Trophoblast cell (in vitro differentiated cells and primary cell): ENCODE measurements around the gene MYLK3.

Experiments used
- DNase-seq, 2 donors: peaks; one replicate each; pipeline ENCODE4 v3.0.0-alpha.2; 2016
- H2AFZ ChIP-seq: 2 replicates; pipeline ENCODE4 v1.6.1; 2013; ENCODE audit warnings: low read length, moderate library complexity, mild to moderate bottlenecking; ENCODE audit not compliant: insufficient read depth, poor library complexity
- H2AK5ac ChIP-seq: 2 replicates; pipeline ENCODE4 v1.6.1; 2013; ENCODE audit warnings: mild to moderate bottlenecking, low read length
- H2BK120ac ChIP-seq: 2 replicates; pipeline ENCODE4 v1.6.1; 2013; ENCODE audit warnings: low read length, mild to moderate bottlenecking, moderate library complexity; ENCODE audit not compliant: insufficient read depth, poor library complexity
- H2BK12ac ChIP-seq: 2 replicates; pipeline ENCODE4 v1.6.1; 2013; ENCODE audit warnings: mild to moderate bottlenecking, low read length, moderate library complexity
- H2BK5ac ChIP-seq: 2 replicates; pipeline ENCODE4 v1.6.1; 2013; ENCODE audit warnings: low read length, low read depth, moderate library complexity, mild to moderate bottlenecking; ENCODE audit not compliant: poor library complexity
- H3K14ac ChIP-seq: 2 replicates; pipeline ENCODE4 v1.6.1; 2013; ENCODE audit warnings: mild to moderate bottlenecking, low read length
- H3K18ac ChIP-seq: 2 replicates; pipeline ENCODE4 v1.6.1; 2013; ENCODE audit warnings: mild to moderate bottlenecking, low read length
- H3K23ac ChIP-seq: 2 replicates; pipeline ENCODE4 v1.6.1; 2013; ENCODE audit warnings: low read length
- H3K27ac ChIP-seq: 2 replicates; pipeline ENCODE4 v1.5.1; 2013; ENCODE audit warnings: low read depth, mild to moderate bottlenecking, inconsistent platforms, low read length, moderate library complexity
- H3K27me3 ChIP-seq: 2 replicates; pipeline ENCODE4 v1.6.1; 2013; ENCODE audit warnings: inconsistent platforms, mild to moderate bottlenecking, low read length, moderate library complexity; ENCODE audit not compliant: insufficient read depth
- H3K36me3 ChIP-seq, 2 experiments: 1 replicate in 1 of 2; 2 replicates in 1 of 2; pipeline ENCODE4 v1.6.1; 2013; ENCODE audit warnings: low read length in 2 of 2, mild to moderate bottlenecking in 2 of 2, moderate library complexity in 1 of 2; ENCODE audit not compliant: insufficient read depth in 2 of 2, control insufficient read depth in 1 of 2
- H3K4ac ChIP-seq: 2 replicates; pipeline ENCODE4 v1.6.1; 2013; ENCODE audit warnings: low read depth, mild to moderate bottlenecking, low read length, moderate library complexity
- H3K4me1 ChIP-seq, 2 experiments: 1 replicate in 1 of 2; 2 replicates in 1 of 2; pipeline ENCODE4 v1.6.1; 2013; ENCODE audit warnings: low read length in 2 of 2, mild to moderate bottlenecking in 2 of 2, moderate library complexity in 1 of 2; ENCODE audit not compliant: insufficient read depth in 2 of 2, control insufficient read depth in 1 of 2
- H3K4me2 ChIP-seq: 2 replicates; pipeline ENCODE4 v1.6.1; 2013; ENCODE audit warnings: inconsistent platforms, mild to moderate bottlenecking, low read length, moderate library complexity
- H3K4me3 ChIP-seq: 2 replicates; pipeline ENCODE4 v1.5.1; 2013; ENCODE audit warnings: mild to moderate bottlenecking, low read depth, low read length, inconsistent platforms
- H3K79me1 ChIP-seq: one replicate; pipeline ENCODE4 v1.6.1; 2013; ENCODE audit warnings: low read length
- H3K79me2 ChIP-seq: 2 replicates; pipeline ENCODE4 v1.6.1; 2013; ENCODE audit warnings: low read length, mild to moderate bottlenecking; ENCODE audit not compliant: control insufficient read depth, insufficient read depth, poor library complexity
- H3K9ac ChIP-seq: 2 replicates; pipeline ENCODE4 v1.6.1; 2013; ENCODE audit warnings: mild to moderate bottlenecking, low read length
- H3K9me3 ChIP-seq: 2 replicates; pipeline ENCODE4 v1.6.1; 2013; ENCODE audit warnings: low read depth, mild to moderate bottlenecking, control low read depth, inconsistent platforms, low read length; ENCODE audit not compliant: insufficient read depth
- H4K12ac ChIP-seq: 2 replicates; pipeline ENCODE4 v1.6.1; 2013; ENCODE audit warnings: low read depth, mild to moderate bottlenecking, low read length, moderate library complexity
- H4K8ac ChIP-seq: 2 replicates; pipeline ENCODE4 v1.6.1; 2013; ENCODE audit warnings: low read depth, mild to moderate bottlenecking, low read length, moderate library complexity
- H4K91ac ChIP-seq: one replicate; pipeline ENCODE4 v1.6.1; 2013; ENCODE audit warnings: low read depth, mild to moderate bottlenecking, low read length, moderate library complexity
- WGBS: extraction: QIAGEN DNeasy Blood & Tissue Kit; methylation state at CpG from one replicate; pipeline ENCODE4 v1.1.7; 2013; ENCODE audit warnings: missing lambda C conversion rate; ENCODE audit not compliant: insufficient read length, insufficient coverage; ENCODE audit errors: extremely low coverage; 5-methylcytosine and 5-hydroxymethylcytosine counted together

MYLK3 gene

GRCh38 chr16:46713634-46714033, 34.5 kb downstream of the MYLK3 start:
- WGBS = no CpG with 5 or more reads among the region's 3 CpGs
- H3K9me3 ChIP-seq = no peaks in the 10 kb centered on the region
- H3K9ac ChIP-seq = no peak overlapping the region
- H3K4me1 ChIP-seq = peaks cover 0 to 9% of the 10 kb centered on the region in 2 experiments
- H4K8ac ChIP-seq = no peak overlapping the region
- no peak for DNase-seq
- H2BK120ac ChIP-seq = no peak overlapping the region
- no peak overlapping the region for H2BK12ac ChIP-seq
- peaks cover 4% of the 10 kb centered on the region for H3K79me1 ChIP-seq
- no peak overlapping the region for H3K14ac ChIP-seq
- no peak overlapping the region for H3K27ac ChIP-seq
- no peaks in the 10 kb centered on the region for H3K36me3 ChIP-seq
- H3K23ac ChIP-seq = no peak overlapping the region
- H3K79me2 ChIP-seq = peaks cover 1% of the 10 kb centered on the region
- H2BK5ac ChIP-seq = no peak overlapping the region
- no peak overlapping the region for H2AFZ ChIP-seq
- H3K4ac ChIP-seq = no peak overlapping the region
- no peak overlapping the region for H3K4me3 ChIP-seq
- no peak overlapping the region for H4K12ac ChIP-seq
- no peak overlapping the region for H2AK5ac ChIP-seq
- H3K27me3 ChIP-seq = no peaks in the 10 kb centered on the region
- no peak overlapping the region for H4K91ac ChIP-seq
- H3K4me2 ChIP-seq = no peak overlapping the region
- H3K18ac ChIP-seq = no peak overlapping the region

DNA sequence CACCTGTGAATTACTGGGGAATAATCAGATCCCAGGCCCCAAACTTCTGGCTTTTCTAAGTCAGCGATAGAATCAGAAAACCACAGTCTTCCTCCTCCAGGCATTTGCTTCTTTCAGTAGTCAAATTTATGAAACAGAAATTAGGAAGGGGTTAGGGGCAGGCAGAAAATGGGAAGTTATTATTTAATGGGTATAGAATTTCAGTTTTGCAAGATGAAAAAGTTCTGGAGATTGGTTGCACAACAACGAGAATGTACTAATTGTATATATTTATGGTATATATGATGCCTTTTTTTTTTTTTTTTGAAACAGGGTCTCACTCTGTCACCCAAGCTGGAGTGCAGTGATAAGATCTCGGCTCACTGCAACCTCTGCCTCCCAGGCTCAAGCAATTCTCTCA, 35.2 kb downstream of the MYLK3 start:
- H3K14ac ChIP-seq = no peak overlapping the region
- no peak overlapping the region for H3K27ac ChIP-seq
- no peak overlapping the region for H3K18ac ChIP-seq
- H3K9ac ChIP-seq = no peak overlapping the region
- H3K4me1 ChIP-seq = peaks cover 0 to 9% of the 10 kb centered on the region in 2 experiments
- H3K4me3 ChIP-seq = no peak overlapping the region
- no peak overlapping the region for H4K8ac ChIP-seq
- H2BK12ac ChIP-seq = no peak overlapping the region
- peaks cover 1% of the 10 kb centered on the region for H3K79me2 ChIP-seq
- H4K12ac ChIP-seq = no peak overlapping the region
- no peak overlapping the region for H3K23ac ChIP-seq
- H4K91ac ChIP-seq = no peak overlapping the region
- no peak overlapping the region for H2BK5ac ChIP-seq
- no peak for DNase-seq
- H3K79me1 ChIP-seq = peaks cover 4% of the 10 kb centered on the region
- H2BK120ac ChIP-seq = no peak overlapping the region
- no CpG with 5 or more reads among the region's 3 CpGs for WGBS
- no peaks in the 10 kb centered on the region for H3K27me3 ChIP-seq
- H2AFZ ChIP-seq = no peak overlapping the region
- no peaks in the 10 kb centered on the region for H3K36me3 ChIP-seq
- H3K4me2 ChIP-seq = no peak overlapping the region
- H3K4ac ChIP-seq = no peak overlapping the region
- no peaks in the 10 kb centered on the region for H3K9me3 ChIP-seq
- no peak overlapping the region for H2AK5ac ChIP-seq

GRCh38 chr16:46711106-46712058, 36.8 kb downstream of the MYLK3 start:
- H3K36me3 ChIP-seq = no peaks in the 10 kb centered on the region
- no CpG with 5 or more reads among the region's 10 CpGs for WGBS
- H2BK12ac ChIP-seq = peak overlapping the region; percentile 70

GRCh38 chr16:46709469-46710005, 38.6 kb downstream of the MYLK3 start:
- Histone ChIP-seq H2AFZ (no peak overlapping the region), H2AK5ac (no peak overlapping the region), H4K8ac (no peak overlapping the region), H2BK12ac (no peak overlapping the region), H3K23ac (no peak overlapping the region), H3K4ac (no peak overlapping the region), H3K9me3 (no peaks in the 10 kb centered on the region), H3K14ac (no peak overlapping the region), H3K9ac (no peak overlapping the region), H3K27ac (no peak overlapping the region), H3K18ac (no peak overlapping the region), H4K91ac (no peak overlapping the region), H3K27me3 (no peaks in the 10 kb centered on the region), H3K4me2 (no peak overlapping the region), H3K79me1 (peaks cover 3% of the 10 kb centered on the region), H2BK120ac (no peak overlapping the region), H3K4me1 (peaks cover 0 to 9% of the 10 kb centered on the region in 2 experiments), H2BK5ac (no peak overlapping the region), H3K4me3 (no peak overlapping the region), H3K36me3 (no peaks in the 10 kb centered on the region), H4K12ac (no peak overlapping the region), H3K79me2 (peaks cover 1% of the 10 kb centered on the region)
- DNase-seq = no peak
- no CpG with 5 or more reads among the region's 3 CpGs for WGBS

More at GRCh38 chr16:46711106-46712058, 36.8 kb downstream of the MYLK3 start:
- DNase-seq = peak in 1 of 2 donors; percentile 8
- Histone ChIP-seq H4K12ac (no peak overlapping the region), H2BK5ac (no peak overlapping the region), H3K23ac (no peak overlapping the region), H3K4me2 (no peak overlapping the region), H4K8ac (peak overlapping the region; percentile 7), H3K4me3 (no peak overlapping the region), H3K14ac (no peak overlapping the region), H3K27ac (no peak overlapping the region), H4K91ac (peak overlapping the region; percentile 26), H3K79me1 (peaks cover 4% of the 10 kb centered on the region), H3K18ac (no peak overlapping the region), H2AK5ac (no peak overlapping the region), H3K27me3 (no peaks in the 10 kb centered on the region), H3K79me2 (peaks cover 1% of the 10 kb centered on the region), H2AFZ (no peak overlapping the region), H2BK120ac (peak overlapping the region; percentile 8), H3K9ac (no peak overlapping the region), H3K9me3 (no peaks in the 10 kb centered on the region), H3K4ac (no peak overlapping the region), H3K4me1 (peaks cover 0 to 9% of the 10 kb centered on the region in 2 experiments)
